GM21576 (cell line): Measurements from ENCODE around the gene MESP2.
A peak's percentile ranks its signal among the peaks of the same experiment; 100 is the strongest.

ENCODE experiments used
- ATAC-seq: cut with Tn5 transposase; IDR thresholded peaks from one replicate; pipeline ENCODE4 v1.9.1; 2021; ENCODE audit warnings: mild to moderate bottlenecking, moderate library complexity; ENCODE audit not compliant: unreplicated experiment

The MESP2 gene, protein sequence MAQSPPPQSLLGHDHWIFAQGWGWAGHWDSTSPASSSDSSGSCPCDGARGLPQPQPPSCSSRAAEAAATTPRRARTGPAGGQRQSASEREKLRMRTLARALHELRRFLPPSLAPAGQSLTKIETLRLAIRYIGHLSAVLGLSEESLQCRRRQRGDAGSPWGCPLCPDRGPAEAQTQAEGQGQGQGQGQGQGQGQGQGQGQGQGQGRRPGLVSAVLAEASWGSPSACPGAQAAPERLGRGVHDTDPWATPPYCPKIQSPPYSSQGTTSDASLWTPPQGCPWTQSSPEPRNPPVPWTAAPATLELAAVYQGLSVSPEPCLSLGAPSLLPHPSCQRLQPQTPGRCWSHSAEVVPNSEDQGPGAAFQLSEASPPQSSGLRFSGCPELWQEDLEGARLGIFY

DNA sequence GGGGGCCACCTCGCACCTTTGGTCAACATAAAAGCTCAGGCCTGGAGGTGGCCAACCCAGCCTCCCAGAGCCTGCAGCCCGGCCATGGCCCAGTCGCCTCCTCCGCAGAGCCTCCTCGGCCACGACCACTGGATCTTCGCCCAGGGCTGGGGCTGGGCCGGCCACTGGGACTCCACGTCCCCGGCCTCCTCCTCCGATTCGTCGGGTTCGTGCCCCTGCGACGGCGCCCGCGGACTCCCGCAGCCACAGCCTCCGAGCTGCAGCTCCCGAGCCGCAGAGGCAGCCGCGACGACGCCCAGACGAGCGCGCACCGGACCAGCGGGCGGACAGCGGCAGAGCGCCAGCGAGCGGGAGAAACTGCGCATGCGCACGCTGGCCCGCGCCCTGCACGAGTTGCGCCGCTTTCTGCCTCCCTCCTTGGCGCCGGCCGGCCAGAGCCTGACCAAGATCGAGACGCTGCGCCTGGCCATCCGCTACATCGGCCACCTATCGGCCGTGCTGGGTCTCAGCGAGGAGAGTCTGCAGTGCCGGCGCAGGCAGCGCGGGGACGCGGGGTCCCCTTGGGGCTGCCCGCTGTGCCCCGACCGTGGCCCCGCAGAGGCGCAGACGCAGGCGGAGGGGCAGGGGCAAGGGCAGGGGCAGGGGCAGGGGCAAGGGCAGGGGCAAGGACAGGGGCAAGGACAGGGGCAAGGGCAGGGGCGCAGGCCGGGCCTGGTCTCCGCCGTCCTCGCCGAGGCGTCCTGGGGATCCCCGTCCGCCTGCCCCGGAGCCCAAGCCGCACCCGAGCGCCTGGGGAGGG lies at the start of gene MESP2:
MESP2 (plus strand) TSS at position 59 of the 799 bp plus-strand sequence; CDS start at position 85, 26 bp downstream.
- no peak for ATAC-seq

DNA sequence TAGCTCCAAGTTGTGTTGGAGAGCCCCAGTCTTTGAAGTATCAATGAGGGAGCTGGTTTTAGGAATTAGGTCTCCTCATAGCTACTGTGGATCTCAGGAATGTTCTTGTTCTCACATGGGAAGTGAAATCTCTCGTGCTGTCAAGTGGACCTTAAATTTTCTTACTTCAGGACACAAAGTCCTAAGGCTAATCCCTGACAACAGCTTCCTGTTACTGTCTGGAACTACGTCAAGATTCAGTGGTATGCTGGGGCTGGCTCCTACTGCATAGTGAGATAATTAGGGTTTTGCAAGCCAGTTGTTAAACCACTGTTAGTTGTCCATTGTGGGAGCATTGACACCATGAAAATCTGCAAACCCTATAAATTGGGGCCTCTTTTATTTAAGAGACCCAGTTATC lies 47.9 kb upstream of the MESP2 start:
- no peak for ATAC-seq

DNA sequence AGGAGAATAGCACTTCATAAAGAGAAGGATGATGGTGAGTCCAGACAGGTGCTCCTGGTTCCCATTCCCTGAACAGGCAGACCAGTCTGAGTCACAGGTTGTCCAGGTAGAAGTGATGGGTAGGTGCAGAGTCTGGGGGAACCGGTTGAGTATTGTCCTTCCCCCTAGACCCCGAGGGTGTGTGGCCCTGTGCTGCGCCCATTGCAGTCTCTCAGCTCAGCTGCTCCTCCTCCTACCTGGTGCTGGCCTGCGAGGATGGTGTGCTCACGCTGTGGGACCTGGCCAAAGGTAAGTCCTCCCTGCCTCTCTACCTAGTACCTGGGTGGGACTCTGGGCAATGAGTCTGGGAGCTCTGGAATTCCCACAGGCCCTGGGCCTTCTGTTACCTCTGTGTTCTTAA lies 44.9 kb upstream of the MESP2 start:
- no peak for ATAC-seq

DNA sequence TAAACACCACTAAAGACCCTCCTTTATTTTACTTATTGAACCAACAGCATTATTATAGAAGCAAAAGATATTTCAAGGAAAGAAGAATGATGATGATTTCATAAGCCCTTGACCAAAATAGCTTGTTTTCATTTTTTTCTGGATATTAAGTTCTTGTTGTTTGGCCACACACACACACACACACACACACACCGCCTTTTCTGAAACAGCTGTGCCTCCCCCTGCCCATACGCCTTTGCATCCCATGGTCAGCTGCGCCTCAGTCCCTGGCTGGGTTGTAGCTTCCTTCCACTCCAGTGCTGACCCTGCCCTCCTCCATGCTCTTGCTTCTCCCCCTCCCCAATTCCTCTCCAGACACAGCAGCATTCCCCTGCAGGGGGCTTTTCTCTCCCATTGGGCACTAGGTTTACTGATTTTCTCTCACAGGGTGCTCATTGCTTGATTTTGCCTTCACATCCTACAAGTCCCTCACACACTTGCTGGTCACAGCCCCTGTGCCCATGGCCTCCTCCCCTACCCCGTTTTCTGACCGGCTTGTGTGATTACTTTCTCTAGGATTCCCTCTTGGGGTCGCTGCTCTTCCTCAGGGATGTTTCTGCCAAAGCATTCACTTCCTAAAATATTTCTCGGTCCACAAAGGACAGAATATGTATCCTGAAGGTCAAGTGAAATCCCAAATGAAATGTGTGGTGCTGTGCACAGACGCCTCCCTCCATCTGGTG lies 43.5 kb upstream of the MESP2 start:
- no peak for ATAC-seq

DNA sequence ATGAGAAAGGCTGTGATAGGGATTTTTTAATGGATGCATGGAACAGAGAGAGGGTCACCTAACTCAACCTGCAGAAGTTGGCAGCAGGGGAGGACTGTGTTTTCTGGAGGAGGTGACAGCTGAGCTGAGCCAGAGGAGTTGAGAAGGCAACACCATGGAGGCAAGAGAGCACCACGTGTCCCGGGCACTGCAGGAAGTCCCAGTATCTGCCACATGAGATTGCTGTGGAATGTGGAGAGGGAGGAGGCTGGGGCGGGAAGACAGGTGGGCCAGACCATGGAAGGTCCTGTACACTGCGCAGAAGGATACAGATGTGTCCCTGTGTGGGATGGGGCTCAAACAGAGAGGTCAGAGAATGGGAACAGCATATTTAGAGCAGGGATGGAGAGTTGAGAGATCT lies 40.4 kb upstream of the MESP2 start:
- no peak for ATAC-seq

DNA sequence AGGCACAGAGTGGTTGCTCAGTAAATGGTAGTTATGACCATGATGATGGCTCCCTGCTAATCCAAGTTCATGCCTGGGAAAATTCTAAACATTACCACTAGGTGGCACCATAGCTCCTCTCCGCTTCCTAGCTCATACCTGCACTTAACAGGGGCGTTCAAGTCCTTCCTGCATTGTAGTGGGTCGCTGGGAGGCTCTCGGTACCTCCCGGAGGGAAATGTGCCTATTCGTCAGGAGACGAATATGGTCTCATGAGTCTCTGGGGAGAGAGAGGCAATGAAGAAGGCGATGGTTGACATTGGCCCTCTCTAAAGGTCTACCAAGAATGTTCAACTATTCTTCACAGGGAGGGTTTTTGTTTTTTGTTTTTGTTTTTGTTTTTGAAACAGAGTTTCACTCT lies 36.0 kb upstream of the MESP2 start:
- no peak for ATAC-seq

DNA sequence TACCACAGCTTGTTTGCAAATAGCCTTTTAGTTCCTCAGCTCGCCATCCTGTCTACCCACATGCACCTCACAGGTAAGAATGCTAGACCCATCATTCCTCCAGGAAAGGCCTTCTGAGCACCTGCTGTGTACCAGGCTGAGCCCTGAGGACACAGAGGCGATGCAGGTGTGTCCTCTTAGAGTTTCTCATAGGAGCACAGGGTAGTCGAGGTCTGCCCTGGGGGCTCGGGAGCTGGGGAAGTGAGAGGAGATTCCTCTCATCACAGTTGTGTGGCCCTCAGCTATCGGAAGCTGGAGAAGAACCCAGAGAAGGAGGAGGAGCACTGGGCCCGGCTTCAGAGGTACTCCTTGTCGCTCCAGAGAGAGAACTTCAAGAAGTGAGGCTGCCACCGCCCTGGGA lies 33.1 kb upstream of the MESP2 start:
- no peak for ATAC-seq

DNA sequence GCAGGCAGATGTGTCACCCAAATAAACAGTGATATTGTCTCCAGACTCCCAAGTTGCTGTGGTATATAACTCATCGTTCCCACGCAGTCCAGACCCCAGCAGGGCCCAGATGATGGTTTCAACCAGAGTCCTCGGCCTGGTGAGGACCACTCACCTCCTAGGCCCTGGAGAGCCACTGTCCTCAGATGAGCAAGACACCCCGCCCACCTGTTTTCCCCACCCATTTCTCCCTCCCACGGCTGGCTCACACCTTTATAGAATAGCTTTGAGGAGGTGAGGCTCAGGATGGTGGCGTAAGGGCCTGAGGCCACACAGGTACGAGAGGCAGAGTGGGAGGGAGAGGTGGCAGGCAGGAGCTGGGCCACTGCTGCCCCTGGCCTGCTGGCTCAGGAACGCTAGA lies 32.5 kb upstream of the MESP2 start:
- no peak for ATAC-seq

DNA sequence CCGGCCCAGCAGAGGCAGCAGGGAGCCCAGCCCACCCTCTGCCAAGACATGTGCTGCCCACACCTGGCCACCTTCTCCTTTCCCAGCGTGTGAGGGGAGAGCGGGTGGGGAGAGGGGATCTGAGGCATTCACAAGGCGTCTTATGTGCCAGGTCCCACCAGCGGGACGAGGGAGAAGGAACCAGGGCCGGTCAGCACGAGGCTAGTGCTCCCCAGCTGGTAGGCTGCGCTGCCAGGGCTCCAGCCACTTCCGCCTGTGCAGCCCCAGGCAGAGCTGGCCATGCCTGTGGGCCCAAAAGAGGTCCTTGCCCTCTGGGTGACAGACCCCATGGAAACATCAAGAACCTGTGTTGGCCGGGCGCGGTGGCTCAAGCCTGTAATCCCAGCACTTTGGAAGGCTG lies 31.0 kb upstream of the MESP2 start:
- no peak for ATAC-seq

DNA sequence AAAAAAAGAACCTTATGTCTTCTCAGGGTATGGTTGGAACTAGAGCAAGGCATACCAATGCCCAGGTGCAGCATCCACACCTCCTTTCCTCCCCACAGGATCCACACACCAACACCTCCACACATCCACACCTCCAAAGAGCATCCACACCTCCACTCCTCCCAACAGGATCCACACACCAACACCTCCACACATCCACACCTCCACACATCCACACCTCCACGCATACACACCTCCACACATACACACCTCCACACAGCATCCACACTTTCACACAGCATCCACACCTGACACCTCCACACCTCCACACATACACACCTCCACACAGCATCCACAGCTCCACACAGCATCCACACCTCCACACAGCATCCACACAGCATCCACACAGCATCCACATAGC lies 30.4 kb upstream of the MESP2 start:
- ATAC-seq, result no peak

DNA sequence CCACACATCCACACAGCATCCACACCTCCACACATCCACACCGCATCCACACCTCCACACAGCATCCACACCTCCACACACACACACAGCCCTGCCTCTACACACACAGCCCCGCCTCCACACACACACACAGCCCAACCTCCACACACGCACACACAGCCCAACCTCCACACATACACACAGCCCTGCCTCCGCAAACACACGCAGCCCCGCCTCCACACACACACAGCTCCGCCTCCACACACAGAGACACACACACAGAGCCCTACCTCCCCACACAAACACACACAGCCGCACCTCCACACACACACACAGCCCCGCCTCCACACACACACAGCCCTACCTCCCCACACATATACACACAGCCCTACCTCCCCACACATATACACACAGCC lies 29.7 kb upstream of the MESP2 start:
- no peak for ATAC-seq

DNA sequence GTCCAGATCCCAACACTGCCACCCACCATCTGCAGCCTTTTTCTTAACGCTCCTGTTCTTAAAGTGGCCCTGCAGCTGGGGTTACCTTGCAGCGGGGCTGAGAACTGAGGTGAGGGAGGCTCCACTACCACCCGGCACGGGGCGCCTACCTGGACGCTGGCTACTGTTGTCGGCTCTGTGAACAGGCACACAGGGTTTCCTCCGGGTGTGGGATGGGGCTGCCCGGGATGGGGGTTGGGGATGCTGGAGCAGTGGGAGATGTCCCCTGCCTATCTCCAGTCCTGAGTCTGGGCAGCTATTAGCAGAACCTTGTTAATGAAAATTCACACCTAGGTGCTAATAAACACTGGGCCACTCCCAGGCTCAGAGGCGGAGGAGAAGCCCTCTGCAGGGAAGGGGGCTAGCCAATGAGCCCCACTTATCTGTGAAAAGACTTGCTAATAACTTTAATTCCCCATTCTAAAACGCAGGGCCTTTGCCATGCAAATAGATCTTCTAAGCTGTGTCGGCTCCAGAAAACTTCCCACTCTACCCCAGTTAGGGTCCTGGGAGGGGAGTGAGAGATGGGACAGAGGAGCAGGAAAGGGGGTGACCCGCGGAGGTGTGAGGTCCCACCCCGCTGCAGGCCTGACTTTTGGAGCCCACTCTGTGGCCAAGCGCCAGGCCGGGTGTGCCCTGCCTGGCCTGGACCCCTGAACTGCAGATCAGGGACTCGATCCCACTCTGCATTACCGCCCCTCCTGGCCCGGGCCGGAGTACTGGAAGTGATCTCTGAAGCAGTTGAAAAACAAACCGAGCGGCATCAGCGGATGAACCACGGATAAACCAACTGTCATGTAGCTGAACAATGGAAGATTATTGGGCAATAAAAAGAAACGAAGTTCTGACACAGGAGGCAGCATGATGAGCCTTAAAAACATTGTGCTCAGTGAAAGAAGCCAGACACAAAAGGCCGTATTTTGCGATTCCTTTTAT lies 28.1 kb upstream of the MESP2 start:
- no peak for ATAC-seq

DNA sequence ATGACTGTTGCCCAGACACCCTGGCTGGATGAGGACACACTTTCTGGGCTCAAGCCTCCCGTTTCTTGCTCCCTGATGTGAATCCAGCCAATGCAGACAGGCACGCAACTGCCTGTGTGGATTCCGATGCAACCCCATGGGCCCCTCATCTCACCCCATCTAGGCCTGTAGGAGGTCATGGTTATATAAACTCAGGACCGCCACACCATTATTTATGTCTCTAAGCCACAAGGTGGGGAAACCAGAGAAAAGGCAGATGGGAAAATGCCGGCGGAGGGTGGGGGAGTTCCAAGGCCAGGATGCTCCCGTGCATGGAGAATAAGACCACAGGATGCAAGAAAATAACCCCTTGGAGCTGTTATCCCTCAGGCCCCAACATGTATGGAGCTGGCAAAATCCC lies 27.1 kb upstream of the MESP2 start:
- ATAC-seq, result no peak

DNA sequence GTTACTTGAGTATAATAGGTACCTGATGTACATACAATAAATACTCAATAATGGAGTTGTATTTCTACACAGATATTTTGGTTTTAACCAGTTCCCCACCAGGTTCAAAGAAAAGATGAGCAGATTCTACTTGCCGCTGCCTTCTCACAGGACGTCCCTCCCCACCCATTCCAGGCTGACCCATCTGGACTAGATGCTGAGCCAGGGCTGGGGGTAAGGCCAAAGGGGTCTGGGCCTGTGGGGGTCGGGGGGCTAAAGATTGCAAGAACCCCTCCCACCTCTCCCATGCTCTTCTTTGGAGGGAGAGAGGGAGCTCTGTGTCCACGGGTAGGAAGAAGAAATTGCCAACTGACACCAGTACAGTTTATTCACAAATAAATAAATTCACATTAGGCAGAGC lies 26.6 kb upstream of the MESP2 start:
- no peak for ATAC-seq

DNA sequence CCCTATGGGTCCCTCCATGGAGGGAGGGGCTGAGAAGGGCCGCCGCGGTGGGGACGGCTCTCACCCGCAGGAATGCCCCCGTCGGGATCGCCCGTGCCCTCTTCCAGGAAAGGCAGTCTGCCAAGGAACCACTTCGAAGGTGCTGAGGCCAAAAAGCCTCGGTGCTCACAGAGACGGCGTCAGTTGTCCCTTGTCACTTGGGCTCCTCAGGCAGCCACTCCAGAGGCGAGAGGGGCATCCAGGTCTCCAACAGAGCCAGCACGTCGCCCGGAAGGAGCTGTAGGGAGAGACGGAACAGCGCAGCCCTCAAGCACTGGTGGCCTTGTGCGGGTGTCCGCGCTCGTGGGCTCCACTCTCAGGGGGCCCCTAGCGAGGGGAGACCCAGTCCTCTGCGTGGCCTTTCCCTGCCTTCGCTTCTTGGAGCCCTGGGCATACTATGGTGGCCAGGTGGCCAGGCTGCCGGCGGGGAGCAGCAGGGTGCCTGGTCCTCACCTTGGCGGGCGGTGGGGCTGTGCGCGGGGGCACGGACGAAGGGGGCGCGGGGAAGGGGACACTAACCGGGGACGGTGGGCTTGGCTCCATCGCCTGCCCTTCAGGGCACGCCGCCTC lies 26.1 kb upstream of the MESP2 start:
- ATAC-seq, result no peak

DNA sequence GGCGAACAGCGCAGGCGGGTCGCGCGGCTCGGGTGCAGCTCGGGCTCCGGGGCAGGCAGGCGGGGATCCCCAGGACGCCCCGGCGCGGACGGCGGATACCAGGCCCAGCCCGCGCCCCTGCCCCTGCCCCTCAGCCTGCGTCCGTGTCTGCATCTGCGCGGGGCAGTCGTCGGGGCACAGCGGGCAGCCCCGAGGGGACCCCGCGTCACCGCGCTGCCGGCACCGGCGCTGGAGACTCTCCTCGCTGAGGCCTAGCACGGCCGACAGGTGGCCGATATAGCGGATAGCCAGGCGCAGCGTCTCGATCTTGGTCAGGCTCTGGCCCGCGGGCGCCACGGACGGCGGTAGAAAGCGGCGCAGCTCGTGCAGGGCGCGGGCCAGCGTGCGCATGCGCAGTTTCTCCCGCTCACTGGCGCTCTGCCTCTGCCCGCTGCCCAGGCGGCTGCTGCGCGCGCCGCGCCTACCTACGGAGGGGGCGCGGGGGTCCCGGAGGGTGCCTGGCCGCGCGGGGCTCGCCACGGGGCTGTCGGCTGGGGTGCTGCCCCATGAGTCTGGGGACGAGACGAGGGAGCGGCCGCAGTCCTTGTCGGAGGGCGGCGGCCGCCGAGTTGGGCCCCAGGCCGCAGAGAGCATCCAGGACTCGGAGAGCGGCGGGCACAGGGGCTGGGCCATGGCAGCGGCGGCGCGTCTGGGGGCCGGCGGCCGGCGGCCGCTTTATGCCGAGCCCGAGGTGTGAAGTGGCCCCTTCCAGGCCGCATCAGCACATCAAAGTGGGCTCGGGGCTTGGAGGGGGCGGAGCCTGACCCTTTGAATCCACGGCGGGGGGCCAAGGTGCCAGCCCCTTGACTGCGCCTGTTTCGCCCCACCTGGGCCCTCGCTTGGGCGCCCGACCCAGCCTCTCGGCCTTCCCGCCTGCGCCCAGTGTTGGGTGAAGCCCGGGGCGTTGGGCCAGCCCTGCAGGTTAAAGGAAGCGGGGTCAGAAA lies 25.3 kb upstream of the MESP2 start, which contains the start of gene MESP1:
MESP1 (minus strand) TSS at position 690 of the 983 bp plus-strand sequence; CDS start at position 672, 18 bp downstream.
- ATAC-seq, result peak; percentile 91

DNA sequence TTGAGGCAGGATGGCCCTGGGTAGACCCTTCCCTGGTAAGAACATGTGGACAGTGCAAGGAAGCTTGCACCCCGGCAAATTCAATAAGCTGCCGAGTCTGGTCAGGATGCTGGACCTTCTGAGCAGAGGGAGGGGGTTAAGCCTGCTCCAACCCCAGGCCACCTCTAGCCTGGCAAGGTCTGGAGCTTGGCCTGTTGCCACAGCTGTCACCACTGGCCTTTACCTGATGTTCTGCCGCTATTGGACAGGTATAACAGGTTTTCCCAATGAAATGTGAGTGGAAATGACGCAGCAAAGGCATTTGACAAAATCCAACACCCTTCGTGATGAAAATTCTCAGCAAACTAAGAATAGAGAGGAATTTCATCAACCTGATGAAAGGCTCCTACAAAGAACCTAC lies 24.4 kb upstream of the MESP2 start:
- ATAC-seq, result no peak

DNA sequence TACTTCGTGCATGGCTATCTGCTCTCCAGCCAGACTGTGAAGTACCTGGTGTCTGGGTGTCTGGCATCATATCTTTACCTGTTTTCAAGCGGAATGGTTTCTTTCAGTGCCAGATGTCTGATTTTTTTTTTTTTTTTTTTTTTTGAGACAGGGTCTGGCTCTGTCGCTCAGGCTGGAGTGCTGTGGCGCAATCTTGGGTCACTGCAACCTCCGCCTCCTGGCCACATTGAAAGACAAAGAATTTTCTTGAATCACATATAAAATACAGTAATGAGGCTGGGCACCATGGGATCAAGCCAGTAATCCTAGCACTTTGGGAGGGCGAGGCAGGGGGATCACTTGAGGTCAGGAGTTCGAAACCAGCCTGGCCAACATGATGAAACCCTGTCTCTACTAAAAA lies 22.3 kb upstream of the MESP2 start:
- no peak for ATAC-seq
